HFF-Myc (cell line): ENCODE results near the gene ACOT12.
"Not testable (repeated sequence)": the region's sequence is repeated elsewhere in the genome, so short reads cannot be mapped to it uniquely, and the experiment has no call there.

Source experiments
- DNase-seq: peaks from one replicate; pipeline ENCODE4 v3.0.0-alpha.2; 2011; ENCODE audit warnings: low read depth; ENCODE audit errors: extremely low read depth
- H3K4me3 ChIP-seq: replicated peaks from 2 replicates; pipeline ENCODE4 v1.5.1; 2011; ENCODE audit warnings: low read depth, mild to moderate bottlenecking, control low read depth, low read length
- CTCF ChIP-seq: IDR thresholded peaks from 2 replicates; pipeline ENCODE4 v1.5.1; 2012; ENCODE audit warnings: mild to moderate bottlenecking, low read depth, low read length, control low read depth; ENCODE audit errors: missing control alignments

ACOT12 gene

GRCh38 chr5:81354093-81354492 is 39.8 kb downstream of the ACOT12 start:
- DNase-seq = no peak
- TF ChIP-seq CTCF = no peak
- H3K4me3 ChIP-seq = no peak overlapping the region

GRCh38 chr5:81353189-81353588 is 40.7 kb downstream of the ACOT12 start:
- DNase-seq = no peak
- no peak for TF ChIP-seq CTCF
- no peak overlapping the region for H3K4me3 ChIP-seq

GRCh38 chr5:81350507-81350906 is 43.4 kb downstream of the ACOT12 start:
- no peak for TF ChIP-seq CTCF
- no peak for DNase-seq
- no peak overlapping the region for H3K4me3 ChIP-seq

- no peak for DNase-seq
- TF ChIP-seq CTCF = no peak
- no peak overlapping the region for H3K4me3 ChIP-seq
Observed at GRCh38 chr5:81349161-81349560, 44.8 kb downstream of the ACOT12 start.

- no peak for DNase-seq
- H3K4me3 ChIP-seq = no peak overlapping the region
- no peak for TF ChIP-seq CTCF
Observed at GRCh38 chr5:81345411-81346003, 48.4 kb downstream of the ACOT12 start.

GRCh38 chr5:81344736-81345135 is 49.2 kb downstream of the ACOT12 start:
- no peak for TF ChIP-seq CTCF

GRCh38 chr5:81338213-81338612 is 55.7 kb downstream of the ACOT12 start:
- H3K4me3 ChIP-seq, DNase-seq: not testable (repeated sequence)

More at GRCh38 chr5:81344736-81345135, 49.2 kb downstream of the ACOT12 start:
- H3K4me3 ChIP-seq = no peak overlapping the region
- DNase-seq = no peak
